H1 (cell line): ENCODE data around the gene PAX3. TPM values are rescaled to one million over a fixed set of nuclear protein-coding genes. Genes with fewer than 3 reads are reported as not detected.
A peak's percentile ranks its signal among the peaks of the same experiment; 100 is the strongest.

Experiments
- E2F6 ChIP-seq: IDR thresholded peaks from 2 replicates; pipeline ENCODE4 v1.6.1; 2012; ENCODE audit warnings: inconsistent platforms
- EZH2 ChIP-seq: fragments of 200-600 bp; sonication (generic); IDR thresholded peaks from 2 replicates; pipeline ENCODE4 v1.7.1; 2012; ENCODE audit warnings: low read depth, mild to moderate bottlenecking, moderate library complexity, low read length, inconsistent platforms; ENCODE audit not compliant: severe bottlenecking
- KDM1A ChIP-seq: fragments of 200-600, 300-600 bp; sonication (generic); IDR thresholded peaks from 2 replicates; pipeline ENCODE4 v1.7.1; 2016; ENCODE audit warnings: mild to moderate bottlenecking, low read length, borderline replicate concordance
- MAFK ChIP-seq: IDR thresholded peaks from 2 replicates; pipeline ENCODE4 v1.6.1; 2012; ENCODE audit warnings: low read depth, mild to moderate bottlenecking, improper control_type of control experiment, low read length
- SUZ12 ChIP-seq: fragments of 200-600 bp; sonication (generic); IDR thresholded peaks from 2 replicates; pipeline ENCODE4 v1.6.1; 2012; ENCODE audit warnings: mild to moderate bottlenecking, inconsistent platforms, low read length, moderate library complexity, mixed read lengths
- TAF1 ChIP-seq: IDR thresholded peaks from 2 replicates; pipeline ENCODE4 v1.6.1; 2011; ENCODE audit warnings: mild to moderate bottlenecking, low read depth, low read length
- polyA plus RNA-seq, 7 experiments: library from polyadenylated mRNA; depleted of rRNA in 3 of 7; stranded (reverse) in 5 of 7; unstranded in 2 of 7; fragments of >200 nt in 5 of 7; fragments of 200-250 nt in 2 of 7; gene quantifications; 1 replicate in 5 of 7; 2 replicates in 1 of 7; 4 replicates in 1 of 7; pipeline versions ENCODE4 v1.2.1 to v1.2.3, GENCODE V29; 2011 to 2013; ENCODE audit warnings: missing spikeins in 2 of 7, mixed read lengths in 2 of 7
- total RNA-seq: library from RNA; stranded (reverse); fragmentation: NEBNext Ultra II Directional; extraction: Animal tissue kit (Norgen Biotek cat#: 25700); gene quantifications from 2 replicates; pipeline ENCODE4 v1.2.1, GENCODE V29; 2021

PAX3 gene
- total and polyA plus RNA-seq, 2 of the 8 experiments (the other 6 are each of a cell fraction or from before 2014, with no cell fraction given): 0.33 TPM; not detected in 1

DNA sequence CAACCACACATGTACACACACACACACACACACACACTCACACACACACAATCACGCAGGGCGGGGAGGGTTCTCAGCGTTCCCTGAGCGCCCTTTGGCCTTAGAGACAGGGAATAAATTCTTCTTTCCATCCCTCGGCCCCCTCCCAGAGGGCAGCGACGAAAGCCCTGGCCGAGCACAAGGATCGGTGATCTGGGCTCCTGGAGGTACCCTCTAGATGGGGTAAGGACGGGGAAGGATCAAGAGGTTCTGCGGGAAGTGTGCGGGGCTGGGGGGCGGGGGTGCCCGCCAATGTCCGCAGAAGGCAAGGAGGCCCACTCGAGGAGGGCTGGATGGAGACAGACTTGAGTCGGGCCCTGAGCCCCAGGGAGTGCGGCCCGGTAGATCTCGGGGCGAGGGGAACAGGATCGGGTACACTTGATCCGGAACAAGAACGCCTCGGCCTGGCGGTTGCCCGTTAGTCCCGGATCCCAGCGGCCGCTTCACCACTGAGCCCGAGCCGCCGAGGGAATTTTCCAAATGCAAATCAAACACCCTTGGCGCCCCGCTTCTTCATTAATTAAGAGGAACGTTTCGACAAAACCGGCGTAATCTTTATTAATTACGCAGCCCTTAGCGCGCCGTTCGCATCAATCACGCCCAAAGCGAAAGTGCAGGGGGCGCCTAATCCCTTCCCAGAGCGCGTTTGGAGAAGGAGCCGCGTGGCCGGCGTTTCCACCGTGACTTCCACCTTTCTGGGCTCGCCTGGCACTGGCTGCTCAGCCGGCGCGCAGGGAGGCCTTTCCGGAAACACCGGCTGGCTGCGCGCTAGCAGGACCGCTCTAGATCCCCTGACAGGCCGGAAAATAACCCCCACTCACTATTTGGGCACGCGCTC, 7.0 kb upstream of the PAX3 start (continued):
- peak; percentile 20; the same call in 1 of the 2 replicates for TF ChIP-seq E2F6
- TF ChIP-seq MAFK: no peak
- no peak for TF ChIP-seq TAF1
- TF ChIP-seq EZH2: peak; percentile 84
- no peak for TF ChIP-seq KDM1A
- TF ChIP-seq SUZ12: peak; percentile 50
